ENCODE measurements around the gene SNAI3. TPM values are rescaled to one million over a fixed set of nuclear protein-coding genes. Genes with fewer than 3 reads are reported as not detected.

The SNAI3 gene
- total and polyA plus RNA-seq, 9 of the 15 experiments (the other 6 are each of a cell fraction or from before 2014, with no cell fraction given), result 0.04 to 4.1 (median 0.80) TPM; not detected in 1

DNA sequence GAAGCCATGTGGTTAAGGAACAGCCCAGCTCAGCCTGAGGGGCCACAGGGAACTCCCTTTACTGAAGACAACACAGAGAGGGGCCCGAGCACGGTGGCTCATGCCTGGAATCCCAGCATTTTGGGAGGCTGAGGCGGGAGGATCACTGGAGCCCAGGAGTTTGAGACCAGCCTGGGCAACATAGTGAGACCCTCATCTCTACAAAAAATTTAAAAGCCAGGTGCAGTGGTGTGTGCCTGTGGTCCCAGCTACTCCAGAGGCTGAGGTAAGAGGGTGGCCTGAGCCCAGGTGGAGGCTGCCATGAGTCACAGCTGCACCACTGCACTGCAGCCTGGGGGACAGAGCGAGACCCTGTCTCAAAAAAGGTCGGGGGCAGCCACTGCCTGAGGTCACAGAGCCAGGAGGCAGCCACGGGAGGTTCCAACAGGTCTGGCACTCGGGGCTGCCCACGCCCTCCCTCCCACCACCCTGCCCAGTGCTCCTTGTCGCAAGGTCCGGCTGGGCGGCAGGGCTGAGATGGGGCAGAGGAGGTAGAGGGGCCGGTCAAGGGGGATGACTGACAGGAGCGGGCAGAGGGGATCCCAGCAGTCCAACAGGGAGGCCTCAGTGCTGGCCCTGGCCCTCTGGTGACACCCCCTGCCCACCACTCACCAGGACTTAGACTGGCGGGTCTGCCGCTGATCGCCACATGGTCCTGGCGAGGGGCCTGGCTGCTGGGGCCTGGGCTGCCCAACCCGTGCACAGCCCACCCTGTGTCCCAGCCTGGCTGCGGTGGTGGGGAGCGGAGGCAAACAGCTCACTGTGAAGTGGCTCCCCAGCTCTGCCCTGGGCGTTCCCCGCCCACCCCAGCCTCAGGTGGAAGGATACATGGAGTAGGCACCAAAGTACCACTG, 38.9 kb downstream of the SNAI3 start:
- Histone ChIP-seq H3K9me3 (replicated peaks; ENCODE audit: control insufficient read depth, insufficient read depth, low read depth, low read length) (no peaks in the 10 kb centered on the region), H2AFZ (ENCODE audit: low read depth, low read length) (no peak overlapping the region), H4K20me1 (replicated peaks; ENCODE audit: control insufficient read depth, insufficient read depth, low read length) (peaks cover 8% of the 10 kb centered on the region; the same call in 1 of the 2 replicates), H3K79me2 (ENCODE audit: control insufficient read depth, insufficient read depth, low read length) (peaks cover 33% of the 10 kb centered on the region), H3K27me3 (ENCODE audit: control insufficient read depth in 2 of 2, insufficient read depth in 2 of 2, low read length in 2 of 2) (no peaks in the 10 kb centered on the region), H3K4me3 (no peak overlapping the region), H3K4me2 (ENCODE audit: insufficient read depth, low read length) (no peak overlapping the region), H3K9me1 (ENCODE audit: control insufficient read depth, insufficient read depth, low read length) (no peaks in the 10 kb centered on the region), H3K36me3 (ENCODE audit: control insufficient read depth, insufficient read depth, low read length) (peaks cover 47% of the 10 kb centered on the region; the same call in 2 of the 3 replicates), H3K27ac (ENCODE audit: extremely low read depth, low read depth, low read length) (no peak overlapping the region), H3K9ac (ENCODE audit: insufficient read depth in 1 of 2, low read depth in 2 of 2, low read length in 2 of 2) (peak overlapping the region in 1 of 2 experiments; percentile 66; a peak in 2 of 4 replicates), H3K4me1 (replicated peaks in 1 of 2; ENCODE audit: control insufficient read depth in 2 of 2, insufficient read depth in 2 of 2, low read length in 2 of 2) (peaks cover 11 to 82% of the 10 kb centered on the region in 2 experiments; a peak in 4 of 5 replicates)
- in situ Hi-C loops (cut with MboI), result no loop called here
- DNase-seq (ENCODE audit: extremely low read depth in 1 of 4, low spot score in 3 of 4) (no peak), ATAC-seq (no peak), FAIRE-seq (no peak)
- ChIA-PET CTCF (ENCODE audit: low intra/inter-chr PET ratio) (no interaction called here), POLR2A (interaction anchor here (0.6 to 0.7 kb wide), 2 partner anchors 9 to 567 kb away, joined by 3 read pairs; partner anchors contain the start of gene IL17C)
- intact Hi-C loops (cut with micrococcal nuclease), result no loop called here
- no TSS peak for BruUV-seq (replicated peaks)
- WGBS (ENCODE audit: insufficient coverage, low coverage, missing lambda C conversion rate), result 90% methylated on average over 22 of the region's 22 CpGs
- TF ChIP-seq, protein P1, sequence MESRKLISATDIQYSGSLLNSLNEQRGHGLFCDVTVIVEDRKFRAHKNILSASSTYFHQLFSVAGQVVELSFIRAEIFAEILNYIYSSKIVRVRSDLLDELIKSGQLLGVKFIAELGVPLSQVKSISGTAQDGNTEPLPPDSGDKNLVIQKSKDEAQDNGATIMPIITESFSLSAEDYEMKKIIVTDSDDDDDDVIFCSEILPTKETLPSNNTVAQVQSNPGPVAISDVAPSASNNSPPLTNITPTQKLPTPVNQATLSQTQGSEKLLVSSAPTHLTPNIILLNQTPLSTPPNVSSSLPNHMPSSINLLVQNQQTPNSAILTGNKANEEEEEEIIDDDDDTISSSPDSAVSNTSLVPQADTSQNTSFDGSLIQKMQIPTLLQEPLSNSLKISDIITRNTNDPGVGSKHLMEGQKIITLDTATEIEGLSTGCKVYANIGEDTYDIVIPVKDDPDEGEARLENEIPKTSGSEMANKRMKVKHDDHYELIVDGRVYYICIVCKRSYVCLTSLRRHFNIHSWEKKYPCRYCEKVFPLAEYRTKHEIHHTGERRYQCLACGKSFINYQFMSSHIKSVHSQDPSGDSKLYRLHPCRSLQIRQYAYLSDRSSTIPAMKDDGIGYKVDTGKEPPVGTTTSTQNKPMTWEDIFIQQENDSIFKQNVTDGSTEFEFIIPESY (CRISPR knock-in tag; IDR thresholded peaks at IDR 0.05), result 0 out of 2 replicates have a peak, but pooled peaks have one; percentile 55
- no peak for TF ChIP-seq HDAC3 (IDR thresholded peaks at IDR 0.05; ENCODE audit: borderline replicate concordance, partially characterized antibody)
- TF ChIP-seq HNRNPL (IDR thresholded peaks at IDR 0.05; ENCODE audit: low read depth, low read length), result 0 out of 2 replicates have a peak, but pooled peaks have one; percentile 40
- peak; percentile 78 for TF ChIP-seq RBM22 (IDR thresholded peaks at IDR 0.05; ENCODE audit: low read depth, low read length, poor library complexity, severe bottlenecking)
- TF ChIP-seq ZNF121 (CRISPR knock-in tag; conservative IDR thresholded peaks at IDR 0.05), result peak; percentile 38; the same call in 1 of the 2 replicates
- peak; percentile 38 for TF ChIP-seq FIP1L1 (IDR thresholded peaks at IDR 0.05; ENCODE audit: low read depth, low read length, poor library complexity, severe bottlenecking)
- TF ChIP-seq ZBTB9 (CRISPR knock-in tag; IDR thresholded peaks at IDR 0.05), result no peak
- TF ChIP-seq POLR2G (IDR thresholded peaks at IDR 0.05; ENCODE audit: low read depth, low read length), result peak; percentile 65

Measured in K562 (cell line).